Heart right ventricle (tissue), 16 donors: ENCODE results near the gene KRT6B. TPM values are rescaled to one million over a fixed set of nuclear protein-coding genes. Genes with fewer than 3 reads are reported as not detected.

Experiments used
- ATAC-seq, 8 donors: fragments of 200-7000 bp; cut with Tn5 transposase; one replicate each; pipeline ENCODE4 v1.9.1; 2020; ENCODE audit warnings: mild to moderate bottlenecking in 8 of 8, moderate library complexity in 8 of 8, moderate number of reproducible peaks in 1 of 8
- DNase-seq, 2 donors: peaks; one replicate each; pipeline ENCODE4 v3.0.0-alpha.2; 2020
- H3K27ac ChIP-seq, 10 donors: fragments of 200-600 bp; sonication (generic) in 2 of 10; one replicate each; pipeline versions ENCODE4 v1.5.0 to v1.8.0; 2020 to 2022; ENCODE audit warnings: mild to moderate bottlenecking in 3 of 10
- H3K27me3 ChIP-seq, 7 donors: fragments of 200-600 bp; one replicate each; pipeline ENCODE4 v1.8.0; 2021 to 2022; ENCODE audit warnings: mild to moderate bottlenecking in 2 of 7
- H3K36me3 ChIP-seq, 9 donors: fragments of 200-600 bp; sonication (generic) in 1 of 9; one replicate each; pipeline versions ENCODE4 v1.5.0 to v1.8.0; 2020 to 2022; ENCODE audit warnings: mild to moderate bottlenecking in 2 of 9
- H3K4me1 ChIP-seq, 9 donors: fragments of 200-600 bp; sonication (generic) in 1 of 9; one replicate each; pipeline versions ENCODE4 v1.5.0 to v1.8.0; 2020 to 2022; ENCODE audit warnings: mild to moderate bottlenecking in 4 of 9
- H3K4me3 ChIP-seq, 10 donors: fragments of 200-600 bp; sonication (generic) in 2 of 10; one replicate each; pipeline versions ENCODE4 v1.5.0 to v1.8.0; 2020 to 2022; ENCODE audit warnings: mild to moderate bottlenecking in 7 of 10, moderate library complexity in 2 of 10
- H3K9me3 ChIP-seq, 11 donors: fragments of 200-600 bp in 10 of 11; sonication (generic) in 2 of 11; one replicate each; pipeline versions ENCODE4 v1.5.0 to v1.8.0; 2013 to 2022; ENCODE audit warnings: mild to moderate bottlenecking in 2 of 11, control low read depth in 1 of 11, moderate library complexity in 1 of 11
- WGBS, 2 donors: extraction: QIAGEN DNeasy Blood & Tissue Kit; methylation state at CpG; one replicate each; pipeline ENCODE4 v1.1.7; 2013; ENCODE audit warnings: inconsistent platforms in 1 of 2; 5-methylcytosine and 5-hydroxymethylcytosine counted together
- intact Hi-C, 10 donors: fragments of 100-400 bp; cut with DNase I; formaldehyde crosslinking; loops; one replicate each; pipeline versions ENCODE4 v1.11.1 to v1.14.2; 2022
- polyA plus RNA-seq, 2 donors: library from polyadenylated mRNA; stranded (reverse); fragments of 200-250 nt; gene quantifications; one replicate each; pipeline ENCODE4 v1.2.3, GENCODE V29; 2013
- total RNA-seq, 10 donors: library from RNA; stranded (reverse); fragmentation: NEBNext Ultra II Directional in 3 of 10; extraction: Animal tissue kit (Norgen Biotek cat#: 25700) in 3 of 10; gene quantifications; one replicate each; pipeline versions ENCODE4 v1.2.1 to v1.2.4, GENCODE V29; 2021 to 2023
- TF ChIP-seq, protein P1 (sequence below), 9 donors: fragments of 200-600 bp; sonication (generic) in 2 of 9; IDR thresholded peaks; one replicate each; pipeline versions ENCODE4 v1.5.0 to v1.8.0; 2021 to 2022; ENCODE audit warnings: antibody characterized with exemption in 9 of 9, mild to moderate bottlenecking in 5 of 9, moderate library complexity in 1 of 9
- donor health status: Arrhythmogenic right ventricular cardiomyopathy.
- donor health status: ischemic (EF 13 %, LVEDD 7.1; RV severe dilation, severe dysfunction).
- donor health status: healthy with polysubstance abuse.
- donor health status: DM: no; HTN: yes; CAD: no.
- donor health status: DM: no; HTN: no; CAD: no.
- donor health status: ischemic (EF 25% LVEDD 6.9; RV normal size, moderate dysfunction).
- donor health status: ischemic (EF 25% LVEDD 5.7; RV mildly dilated, moderate dysfunction).
- donor health status: healthy.
- donor health status: DM: yes; HTN: yes; CAD: no.
- donor health status: Ischemic cardiomyopathy.
- donor health status: ischemic (EF 35%, LVEDD 5.7; RV mildly dilated, moderate dysfunction).
- donor health status: nonischemic (EF 11% LVEDD 7.7; RV severe dilation, severe dysfunction).
- donor health status: DM: yes; HTN: yes; CAD: no.
- donor health status: PGD.
- donor health status: ischemic (EF 29% LVEDD 5.4; RV normal size, mild dysfunction).
- donor health status: nonischemic (EF 23%, LVEDD 6.1; RV moderate dilation, normal function).

Gene KRT6B
- total and polyA plus RNA-seq, 12 donors = 0.06 TPM; not detected in 11

DNA sequence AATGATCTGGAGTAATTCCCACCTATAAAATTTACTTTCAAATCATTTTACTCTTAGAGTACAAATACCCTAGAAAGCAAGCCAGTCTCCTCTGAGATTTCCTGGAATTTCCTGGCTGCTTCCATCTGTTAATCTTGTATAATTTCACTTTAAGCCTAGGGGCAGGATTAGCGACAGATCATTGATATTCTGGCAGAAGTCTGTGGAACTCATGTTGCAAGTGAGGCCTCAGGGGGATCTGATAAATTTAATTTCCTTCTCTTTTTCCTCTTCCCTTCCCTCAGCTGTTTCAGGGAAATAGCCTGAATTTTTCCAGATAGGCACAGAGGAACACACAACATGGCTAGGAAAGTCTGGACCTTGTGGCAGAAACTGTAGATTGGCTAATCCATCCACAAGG lies 47.0 kb upstream of the KRT6B start:
- Histone ChIP-seq H3K27ac (no peak overlapping the region), H3K4me3 (no peak overlapping the region), H3K27me3 (peaks cover 0 to 24% (median 0%) of the 10 kb centered on the region in 7 donors), H3K4me1 (peaks cover 0 to 30% (median 6%) of the 10 kb centered on the region in 9 donors), H3K36me3 (no peaks in the 10 kb centered on the region), H3K9me3 (peaks cover 0 to 7% (median 0%) of the 10 kb centered on the region in 11 donors)
- DNase-seq (no peak), ATAC-seq (no peak)
- WGBS, 2 donors = 46 to 47% methylated on average over 1 of the region's 1 CpG
- intact Hi-C loops = loop anchor here in 1 of 10 donors (10.0 kb wide), 1 partner anchor 114 kb away; the partner anchor contains the start of gene KRT84
- TF ChIP-seq, protein P1, sequence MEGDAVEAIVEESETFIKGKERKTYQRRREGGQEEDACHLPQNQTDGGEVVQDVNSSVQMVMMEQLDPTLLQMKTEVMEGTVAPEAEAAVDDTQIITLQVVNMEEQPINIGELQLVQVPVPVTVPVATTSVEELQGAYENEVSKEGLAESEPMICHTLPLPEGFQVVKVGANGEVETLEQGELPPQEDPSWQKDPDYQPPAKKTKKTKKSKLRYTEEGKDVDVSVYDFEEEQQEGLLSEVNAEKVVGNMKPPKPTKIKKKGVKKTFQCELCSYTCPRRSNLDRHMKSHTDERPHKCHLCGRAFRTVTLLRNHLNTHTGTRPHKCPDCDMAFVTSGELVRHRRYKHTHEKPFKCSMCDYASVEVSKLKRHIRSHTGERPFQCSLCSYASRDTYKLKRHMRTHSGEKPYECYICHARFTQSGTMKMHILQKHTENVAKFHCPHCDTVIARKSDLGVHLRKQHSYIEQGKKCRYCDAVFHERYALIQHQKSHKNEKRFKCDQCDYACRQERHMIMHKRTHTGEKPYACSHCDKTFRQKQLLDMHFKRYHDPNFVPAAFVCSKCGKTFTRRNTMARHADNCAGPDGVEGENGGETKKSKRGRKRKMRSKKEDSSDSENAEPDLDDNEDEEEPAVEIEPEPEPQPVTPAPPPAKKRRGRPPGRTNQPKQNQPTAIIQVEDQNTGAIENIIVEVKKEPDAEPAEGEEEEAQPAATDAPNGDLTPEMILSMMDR (IDR thresholded peaks at IDR 0.05) = no peak

DNA sequence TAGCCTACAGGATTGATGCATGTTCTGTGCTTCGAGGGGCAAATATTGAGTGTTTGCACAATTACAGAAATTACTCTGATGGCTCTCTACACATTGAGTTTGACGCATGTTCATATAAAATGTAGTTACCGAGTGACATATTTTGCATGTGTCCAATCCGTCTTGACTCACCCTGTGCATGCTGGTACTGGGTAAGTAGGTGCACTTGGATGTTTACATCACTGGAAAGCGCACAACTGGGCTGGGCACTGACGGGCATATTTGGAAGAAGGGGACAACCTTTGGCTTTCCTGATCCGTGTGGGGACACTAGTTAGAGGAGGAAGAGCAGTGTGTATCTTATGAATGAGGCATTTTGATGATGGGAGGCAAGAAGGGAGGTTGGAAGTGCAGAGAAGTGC lies 46.0 kb upstream of the KRT6B start:
- WGBS, 2 donors = 90 to 91% methylated on average over 7 of the region's 7 CpGs
- Histone ChIP-seq H3K4me3 (no peak overlapping the region), H3K27ac (no peak overlapping the region), H3K4me1 (peaks cover 0 to 33% (median 6%) of the 10 kb centered on the region in 9 donors), H3K27me3 (peaks cover 0 to 24% (median 7%) of the 10 kb centered on the region in 7 donors), H3K36me3 (no peaks in the 10 kb centered on the region), H3K9me3 (peaks cover 0 to 6% (median 0%) of the 10 kb centered on the region in 11 donors)
- no peak for ATAC-seq
- no peak for DNase-seq
- TF ChIP-seq, protein P1 (IDR thresholded peaks at IDR 0.05) = no peak
- intact Hi-C loops = loop anchor here in 1 of 10 donors (10.0 kb wide), 1 partner anchor 113 kb away; the partner anchor contains the start of gene KRT84

DNA sequence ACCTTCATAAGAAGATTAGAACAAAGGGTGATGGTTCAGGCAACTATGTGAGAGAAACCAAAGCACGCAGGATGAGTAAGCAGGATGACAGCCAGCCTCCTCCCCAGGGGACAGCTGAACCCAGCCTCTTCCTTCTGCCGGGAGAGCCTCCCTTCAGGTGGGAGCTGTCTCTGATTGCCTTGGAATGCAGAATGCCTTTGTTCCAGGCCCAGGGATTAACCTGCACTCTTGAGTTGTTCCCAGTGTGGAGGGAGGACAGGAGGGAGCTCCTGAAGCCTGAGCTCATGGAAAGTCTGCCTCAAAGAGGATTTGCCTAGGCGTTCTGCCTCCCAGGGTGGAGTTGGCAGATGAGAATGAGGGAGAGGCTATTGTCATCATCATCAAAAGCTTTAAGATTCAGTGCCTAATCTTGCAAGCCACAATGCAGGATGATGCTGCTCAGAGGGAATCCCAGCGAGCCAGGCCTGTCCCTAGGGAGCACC lies 44.7 kb upstream of the KRT6B start:
- H3K9me3 ChIP-seq = no peaks in the 10 kb centered on the region
- intact Hi-C loops = loop anchor here in 1 of 10 donors (10.0 kb wide), 1 partner anchor 112 kb away; the partner anchor contains the start of gene KRT84

GRCh38 chr12:52496054-52496453 lies 44.1 kb upstream of the KRT6B start:
- intact Hi-C loops = loop anchor here in 1 of 10 donors (10.0 kb wide), 1 partner anchor 111 kb away; the partner anchor contains the start of gene KRT84
- H3K27ac ChIP-seq = no peak overlapping the region
- H3K27me3 ChIP-seq = peaks cover 0 to 30% (median 19%) of the 10 kb centered on the region in 7 donors
- ATAC-seq = no peak
- 49 to 62% methylated on average over 2 of the region's 2 CpGs for WGBS, 2 donors
- H3K36me3 ChIP-seq = no peaks in the 10 kb centered on the region
- H3K9me3 ChIP-seq = no peaks in the 10 kb centered on the region
- no peak for DNase-seq
- H3K4me3 ChIP-seq = no peak overlapping the region
- peaks cover 0 to 33% (median 6%) of the 10 kb centered on the region in 9 donors for H3K4me1 ChIP-seq
- TF ChIP-seq, protein P1 (IDR thresholded peaks at IDR 0.05) = no peak

More for the DNA sequence above, 44.7 kb upstream of the KRT6B start:
- no peaks in the 10 kb centered on the region for H3K36me3 ChIP-seq
- TF ChIP-seq, protein P1 (IDR thresholded peaks at IDR 0.05) = no peak
- 54 to 62% methylated on average over 4 of the region's 4 CpGs for WGBS, 2 donors
- H3K4me1 ChIP-seq = peaks cover 0 to 33% (median 6%) of the 10 kb centered on the region in 9 donors
- H3K27ac ChIP-seq = no peak overlapping the region
- ATAC-seq = peak in 2 of 8 donors; percentile 17 to 36
- DNase-seq = no peak
- H3K4me3 ChIP-seq = no peak overlapping the region
- H3K27me3 ChIP-seq = peaks cover 0 to 25% (median 14%) of the 10 kb centered on the region in 7 donors
